Measurements from ENCODE around the gene ANAPC13.

ANAPC13 gene

DNA sequence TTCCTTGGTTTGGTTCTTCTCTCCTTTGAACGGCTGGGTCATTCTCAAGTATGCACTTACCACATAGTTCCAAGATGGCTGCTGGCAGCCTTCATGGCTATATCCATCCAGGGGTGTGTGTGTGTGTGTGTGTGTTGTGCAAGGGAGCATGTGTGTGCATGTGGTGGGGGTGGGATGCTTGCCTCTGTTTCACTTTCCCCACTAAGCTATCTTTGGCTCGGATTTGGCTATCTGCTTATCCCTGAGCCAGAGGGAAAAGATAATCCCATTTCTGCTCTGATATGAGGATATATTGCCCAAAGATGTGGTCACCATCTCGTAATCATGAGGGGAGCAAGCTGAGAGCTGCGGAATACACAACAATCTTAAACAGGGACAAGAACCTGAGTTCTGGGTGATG lies 26.2 kb downstream of the ANAPC13 start:
- Histone ChIP-seq H3K4me3 (ENCODE audit: low read depth, low read length) (no peak overlapping the region), H3K36me3 (replicated peaks) (no peaks in the 10 kb centered on the region), H3K27ac (no peak overlapping the region), H3K27me3 (replicated peaks) (no peaks in the 10 kb centered on the region)
- no peak for DNase-seq
- in situ Hi-C loops (cut with HindIII; ENCODE audit: low pct_ligation_motif_present, low sequenced_read_pairs), result no loop called here
- TF ChIP-seq, protein P1, sequence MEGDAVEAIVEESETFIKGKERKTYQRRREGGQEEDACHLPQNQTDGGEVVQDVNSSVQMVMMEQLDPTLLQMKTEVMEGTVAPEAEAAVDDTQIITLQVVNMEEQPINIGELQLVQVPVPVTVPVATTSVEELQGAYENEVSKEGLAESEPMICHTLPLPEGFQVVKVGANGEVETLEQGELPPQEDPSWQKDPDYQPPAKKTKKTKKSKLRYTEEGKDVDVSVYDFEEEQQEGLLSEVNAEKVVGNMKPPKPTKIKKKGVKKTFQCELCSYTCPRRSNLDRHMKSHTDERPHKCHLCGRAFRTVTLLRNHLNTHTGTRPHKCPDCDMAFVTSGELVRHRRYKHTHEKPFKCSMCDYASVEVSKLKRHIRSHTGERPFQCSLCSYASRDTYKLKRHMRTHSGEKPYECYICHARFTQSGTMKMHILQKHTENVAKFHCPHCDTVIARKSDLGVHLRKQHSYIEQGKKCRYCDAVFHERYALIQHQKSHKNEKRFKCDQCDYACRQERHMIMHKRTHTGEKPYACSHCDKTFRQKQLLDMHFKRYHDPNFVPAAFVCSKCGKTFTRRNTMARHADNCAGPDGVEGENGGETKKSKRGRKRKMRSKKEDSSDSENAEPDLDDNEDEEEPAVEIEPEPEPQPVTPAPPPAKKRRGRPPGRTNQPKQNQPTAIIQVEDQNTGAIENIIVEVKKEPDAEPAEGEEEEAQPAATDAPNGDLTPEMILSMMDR (IDR thresholded peaks at IDR 0.05; ENCODE audit: low read depth, low read length, missing control alignments), result no peak

DNA sequence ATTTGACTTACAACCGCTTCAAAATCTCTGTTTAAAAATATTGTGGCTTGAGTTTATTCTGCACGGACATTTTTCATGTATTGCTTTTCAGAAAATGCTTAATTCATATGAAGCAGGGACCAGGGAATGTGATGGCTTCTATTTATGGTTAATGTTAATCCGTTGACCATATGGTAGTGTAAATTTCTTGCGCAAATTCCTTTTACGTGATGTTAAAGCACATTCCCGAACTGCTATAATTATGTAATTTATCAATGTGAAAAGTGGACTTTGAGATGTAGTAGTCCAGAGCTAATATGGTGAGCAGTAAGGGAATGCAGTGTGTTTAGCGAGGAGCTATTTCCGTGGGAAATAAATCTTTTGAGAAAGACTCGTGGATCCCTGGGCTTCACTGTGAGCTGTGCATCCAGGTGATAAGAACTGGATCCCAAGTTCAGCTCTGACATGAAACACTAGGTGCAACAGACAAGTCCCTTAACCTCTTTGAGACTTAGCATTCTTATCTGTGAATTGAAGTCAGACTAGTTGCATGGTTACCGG lies 27.3 kb downstream of the ANAPC13 start:
- DNase-seq, result no peak
- H3K36me3 ChIP-seq (replicated peaks), result no peaks in the 10 kb centered on the region
- H3K27me3 ChIP-seq (replicated peaks), result no peaks in the 10 kb centered on the region
- in situ Hi-C loops (cut with HindIII; ENCODE audit: low pct_ligation_motif_present, low sequenced_read_pairs), result no loop called here
- TF ChIP-seq, protein P1 (IDR thresholded peaks at IDR 0.05; ENCODE audit: low read depth, low read length, missing control alignments), result no peak
- H3K4me3 ChIP-seq (ENCODE audit: low read depth, low read length), result no peak overlapping the region
- H3K27ac ChIP-seq, result no peak overlapping the region

DNA sequence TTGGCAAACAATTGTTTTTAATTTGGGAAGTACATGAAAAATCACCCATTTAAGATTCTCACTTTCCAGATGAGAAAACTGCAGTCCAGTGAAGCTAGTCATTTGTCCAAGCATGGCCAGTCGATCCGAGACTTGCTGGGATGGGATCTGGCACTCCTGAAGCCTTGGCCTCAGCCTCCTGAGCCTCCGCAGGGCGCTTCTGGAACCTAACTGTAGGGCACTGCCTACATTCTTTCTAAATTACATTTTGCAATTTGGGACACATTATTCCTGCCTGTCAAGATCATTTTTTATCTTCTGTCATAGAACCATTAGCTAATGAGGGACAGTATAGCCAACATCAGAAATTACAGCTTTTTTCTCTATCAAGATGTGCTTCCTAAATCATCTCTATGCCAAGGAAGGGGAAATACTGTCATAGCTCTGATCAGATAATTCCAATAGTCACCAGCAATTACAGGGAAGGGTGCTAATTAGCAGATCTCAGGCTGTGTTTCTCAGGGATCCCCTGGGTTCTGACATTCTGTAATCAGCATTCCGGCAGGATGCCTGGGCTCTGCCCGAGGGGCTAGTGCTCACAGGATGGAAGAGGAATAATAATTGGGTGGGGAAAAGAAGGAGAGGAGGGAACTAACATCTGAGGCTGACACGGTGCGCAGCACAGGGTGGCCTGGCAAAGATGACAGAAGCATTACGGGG lies 28.3 kb downstream of the ANAPC13 start:
- Histone ChIP-seq H3K27me3 (replicated peaks) (no peaks in the 10 kb centered on the region), H3K4me3 (ENCODE audit: low read depth, low read length) (no peak overlapping the region), H3K27ac (no peak overlapping the region), H3K36me3 (replicated peaks) (no peaks in the 10 kb centered on the region)
- TF ChIP-seq, protein P1 (IDR thresholded peaks at IDR 0.05; ENCODE audit: low read depth, low read length, missing control alignments), result no peak
- no peak for DNase-seq
- in situ Hi-C loops (cut with HindIII; ENCODE audit: low pct_ligation_motif_present, low sequenced_read_pairs), result no loop called here

DNA sequence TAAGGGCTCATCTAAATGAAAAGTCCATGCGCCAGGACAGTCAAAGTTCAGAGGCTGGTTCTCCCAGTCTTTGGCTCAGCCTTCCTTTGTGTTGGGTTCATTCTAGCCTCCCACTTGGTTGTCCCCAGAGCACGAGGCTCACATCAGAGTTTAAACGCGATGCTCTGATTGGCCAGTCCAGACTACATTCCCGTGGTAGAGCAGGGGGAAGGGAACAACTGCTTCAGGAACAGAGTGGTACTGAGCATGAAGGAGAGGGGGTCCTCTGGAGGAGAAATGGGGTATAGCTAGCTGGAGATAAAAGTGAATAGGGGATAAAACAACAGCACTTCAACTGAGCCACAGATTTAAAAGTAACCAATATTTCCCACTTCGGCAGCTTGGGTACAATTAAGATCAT lies 32.2 kb downstream of the ANAPC13 start:
- in situ Hi-C loops (cut with HindIII; ENCODE audit: low pct_ligation_motif_present, low sequenced_read_pairs), result no loop called here
- no peak for DNase-seq
- no peak overlapping the region for H3K27ac ChIP-seq
- no peak overlapping the region for H3K4me3 ChIP-seq (ENCODE audit: low read depth, low read length)
- H3K36me3 ChIP-seq (replicated peaks), result no peaks in the 10 kb centered on the region
- H3K27me3 ChIP-seq (replicated peaks), result no peaks in the 10 kb centered on the region
- TF ChIP-seq, protein P1 (IDR thresholded peaks at IDR 0.05; ENCODE audit: low read depth, low read length, missing control alignments), result peak; percentile 48

DNA sequence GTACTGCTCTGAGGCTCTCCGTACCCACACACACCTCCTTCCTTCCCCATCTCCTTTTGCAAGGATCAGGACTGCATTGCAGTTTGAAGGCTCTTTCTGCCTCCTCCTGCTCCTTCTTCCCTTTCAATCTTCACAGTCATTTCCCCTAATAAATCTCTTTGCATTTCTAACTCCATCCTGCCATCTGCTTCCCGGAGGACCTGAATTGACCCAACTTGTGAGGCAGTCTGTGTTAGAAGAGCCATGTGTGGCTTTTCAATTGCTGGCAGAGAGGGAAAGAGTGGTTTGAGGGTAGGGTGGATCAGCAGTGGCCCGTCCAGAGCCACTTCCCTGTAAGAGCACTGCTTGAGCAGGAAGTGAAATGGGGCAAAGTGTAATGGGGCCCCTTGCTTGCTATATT lies 35.8 kb downstream of the ANAPC13 start:
- in situ Hi-C loops (cut with HindIII; ENCODE audit: low pct_ligation_motif_present, low sequenced_read_pairs), result no loop called here
- Histone ChIP-seq H3K36me3 (replicated peaks) (no peaks in the 10 kb centered on the region), H3K27me3 (replicated peaks) (no peaks in the 10 kb centered on the region), H3K4me3 (ENCODE audit: low read depth, low read length) (no peak overlapping the region), H3K27ac (no peak overlapping the region)
- no peak for DNase-seq
- TF ChIP-seq, protein P1 (IDR thresholded peaks at IDR 0.05; ENCODE audit: low read depth, low read length, missing control alignments), result no peak

DNA sequence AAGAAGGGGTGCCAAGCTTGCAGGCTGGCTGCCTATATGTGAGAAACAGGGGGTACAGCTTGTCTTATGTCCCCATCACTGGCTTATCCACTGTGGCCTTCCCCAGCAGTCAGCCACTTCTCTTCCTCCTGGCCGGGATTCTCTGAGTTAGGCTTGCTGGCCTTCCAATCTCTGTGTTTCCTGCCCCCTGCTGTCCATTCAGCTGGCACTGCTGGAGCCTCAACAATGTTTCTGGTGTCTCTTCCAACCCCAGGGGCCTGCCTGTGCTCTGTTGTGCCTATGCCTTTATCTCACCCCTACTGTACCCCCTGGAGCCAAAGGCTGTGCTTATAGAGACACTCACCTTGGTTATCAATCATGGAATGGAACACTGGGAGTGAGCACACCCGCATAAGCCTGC lies 36.5 kb downstream of the ANAPC13 start:
- in situ Hi-C loops (cut with HindIII; ENCODE audit: low pct_ligation_motif_present, low sequenced_read_pairs), result no loop called here
- TF ChIP-seq, protein P1 (IDR thresholded peaks at IDR 0.05; ENCODE audit: low read depth, low read length, missing control alignments), result peak; percentile 77
- no peaks in the 10 kb centered on the region for H3K36me3 ChIP-seq (replicated peaks)
- peak; percentile 54 for DNase-seq
- no peaks in the 10 kb centered on the region for H3K27me3 ChIP-seq (replicated peaks)
- no peak overlapping the region for H3K27ac ChIP-seq
- no peak overlapping the region for H3K4me3 ChIP-seq (ENCODE audit: low read depth, low read length)
